ENCODE results near the gene C11orf87.

C11orf87 gene

GRCh38 chr11:109384873-109385272 is 37.1 kb upstream of the C11orf87 start:
- TF ChIP-seq TARDBP (IDR thresholded peaks at IDR 0.05) (no peak), FOXA1 (IDR thresholded peaks at IDR 0.05) (no peak), CTBP1 (IDR thresholded peaks at IDR 0.05; ENCODE audit: borderline replicate concordance) (no peak), L3MBTL2 (conservative IDR thresholded peaks at IDR 0.05) (no peak), PKNOX1 (IDR thresholded peaks at IDR 0.05) (no peak), BHLHE40 (IDR thresholded peaks at IDR 0.05; ENCODE audit: borderline replicate concordance) (no peak), FOXK2 (IDR thresholded peaks at IDR 0.05) (no peak), LEF1 (IDR thresholded peaks at IDR 0.05; ENCODE audit: borderline replicate concordance) (no peak), ARNT (IDR thresholded peaks at IDR 0.05) (no peak), SUZ12 (IDR thresholded peaks at IDR 0.05) (no peak), ELF4 (IDR thresholded peaks at IDR 0.05) (no peak)
- POLR2A ChIA-PET = no interaction called here
- CTCF ChIA-PET = no interaction called here
- no peak for DNase-seq (ENCODE audit: extremely low spot score)

- DNase-seq (ENCODE audit: extremely low spot score) = no peak
- CTCF ChIA-PET = no interaction called here
These were observed 33.0 kb upstream of the C11orf87 start for GRCh38 chr11:109388982-109389381.

GRCh38 chr11:109390752-109391151 is 31.2 kb upstream of the C11orf87 start:
- ChIA-PET CTCF (no interaction called here), POLR2A (no interaction called here)
- no peak for DNase-seq (ENCODE audit: extremely low spot score)
- no peak for TF ChIP-seq NFRKB (IDR thresholded peaks at IDR 0.05)
- TF ChIP-seq FOXK2 (IDR thresholded peaks at IDR 0.05) = no peak
- no peak for TF ChIP-seq TARDBP (IDR thresholded peaks at IDR 0.05)
- no peak for TF ChIP-seq ELF4 (IDR thresholded peaks at IDR 0.05)

More at GRCh38 chr11:109388982-109389381, 33.0 kb upstream of the C11orf87 start:
- TF ChIP-seq ARNT (IDR thresholded peaks at IDR 0.05) (no peak), PKNOX1 (IDR thresholded peaks at IDR 0.05) (no peak), ZNF384 (IDR thresholded peaks at IDR 0.05) (no peak), FOXA1 (IDR thresholded peaks at IDR 0.05) (no peak), FOXK2 (IDR thresholded peaks at IDR 0.05) (no peak), SUZ12 (IDR thresholded peaks at IDR 0.05) (no peak), SP1 (IDR thresholded peaks at IDR 0.05) (no peak), HDGF (IDR thresholded peaks at IDR 0.05; ENCODE audit: borderline replicate concordance) (no peak), ELF4 (IDR thresholded peaks at IDR 0.05) (no peak), FOXM1 (IDR thresholded peaks at IDR 0.05; ENCODE audit: borderline replicate concordance) (no peak)
- POLR2A ChIA-PET = no interaction called here

- POLR2A ChIA-PET = no interaction called here
- CTCF ChIA-PET = no interaction called here
- no peak for TF ChIP-seq ELF4 (IDR thresholded peaks at IDR 0.05)
- no peak for TF ChIP-seq NFRKB (IDR thresholded peaks at IDR 0.05)
- no peak for TF ChIP-seq ARNT (IDR thresholded peaks at IDR 0.05)
- no peak for TF ChIP-seq PKNOX1 (IDR thresholded peaks at IDR 0.05)
- TF ChIP-seq BHLHE40 (IDR thresholded peaks at IDR 0.05; ENCODE audit: borderline replicate concordance) = no peak
- TF ChIP-seq FOXA1 (IDR thresholded peaks at IDR 0.05) = no peak
- TF ChIP-seq HDGF (IDR thresholded peaks at IDR 0.05; ENCODE audit: borderline replicate concordance) = no peak
- no peak for DNase-seq (ENCODE audit: extremely low spot score)
These were observed 20.4 kb upstream of the C11orf87 start for GRCh38 chr11:109401545-109401944.

- POLR2A ChIA-PET = no interaction called here
- CTCF ChIA-PET = no interaction called here
- DNase-seq (ENCODE audit: extremely low spot score) = no peak
- TF ChIP-seq SUZ12 (IDR thresholded peaks at IDR 0.05) = no peak
- no peak for TF ChIP-seq NFRKB (IDR thresholded peaks at IDR 0.05)
- no peak for TF ChIP-seq HDGF (IDR thresholded peaks at IDR 0.05; ENCODE audit: borderline replicate concordance)
- TF ChIP-seq ELF4 (IDR thresholded peaks at IDR 0.05) = no peak
- TF ChIP-seq ZNF384 (IDR thresholded peaks at IDR 0.05) = no peak
- TF ChIP-seq FOXM1 (IDR thresholded peaks at IDR 0.05; ENCODE audit: borderline replicate concordance) = no peak
- no peak for TF ChIP-seq LEF1 (IDR thresholded peaks at IDR 0.05; ENCODE audit: borderline replicate concordance)
- no peak for TF ChIP-seq FOXA1 (IDR thresholded peaks at IDR 0.05)
These were observed 16.3 kb upstream of the C11orf87 start for GRCh38 chr11:109405671-109406070.

- DNase-seq (ENCODE audit: extremely low spot score) = no peak
- no peak for TF ChIP-seq BHLHE40 (IDR thresholded peaks at IDR 0.05; ENCODE audit: borderline replicate concordance)
- TF ChIP-seq FOXK2 (IDR thresholded peaks at IDR 0.05) = no peak
- TF ChIP-seq L3MBTL2 (conservative IDR thresholded peaks at IDR 0.05) = no peak
- no peak for TF ChIP-seq ARNT (IDR thresholded peaks at IDR 0.05)
- no peak for TF ChIP-seq NFRKB (IDR thresholded peaks at IDR 0.05)
- TF ChIP-seq HDGF (IDR thresholded peaks at IDR 0.05; ENCODE audit: borderline replicate concordance) = no peak
- TF ChIP-seq TARDBP (IDR thresholded peaks at IDR 0.05) = no peak
- no peak for TF ChIP-seq ZNF384 (IDR thresholded peaks at IDR 0.05)
- TF ChIP-seq SUZ12 (IDR thresholded peaks at IDR 0.05) = no peak
- TF ChIP-seq ELF4 (IDR thresholded peaks at IDR 0.05) = no peak
- TF ChIP-seq PKNOX1 (IDR thresholded peaks at IDR 0.05) = no peak
- TF ChIP-seq FOXM1 (IDR thresholded peaks at IDR 0.05; ENCODE audit: borderline replicate concordance) = no peak
- TF ChIP-seq LEF1 (IDR thresholded peaks at IDR 0.05; ENCODE audit: borderline replicate concordance) = no peak
- TF ChIP-seq FOXA1 (IDR thresholded peaks at IDR 0.05) = no peak
- ChIA-PET CTCF (no interaction called here), POLR2A (no interaction called here)
These were observed 5.4 kb upstream of the C11orf87 start for GRCh38 chr11:109416601-109417000.
